WTC11 (cell line): ENCODE results near the gene RRBP1. TPM values are rescaled to one million over a fixed set of nuclear protein-coding genes. Genes with fewer than 3 reads are reported as not detected.

ENCODE experiments used
- ATAC-seq: fragments of 200-7000 bp; cut with Tn5 transposase; 2 replicates; pipeline ENCODE4 v1.10.0; 2021; ENCODE audit warnings: mild to moderate bottlenecking, moderate library complexity
- CTCF ChIA-PET: fragments of 300-600 bp; sonication (Branson Sonifier 250); formaldehyde crosslinking; loops from one replicate; lab custom pipeline; 2021; ENCODE audit warnings: antibody characterized with exemption; lab: Charles Lee
- POLR2A ChIA-PET: fragments of 350-600 bp; sonication (Branson Sonifier 250); formaldehyde crosslinking; loops from one replicate; lab custom pipeline; 2021; ENCODE audit warnings: antibody characterized with exemption; lab: Charles Lee
- DNase-seq: peaks from one replicate; pipeline ENCODE4 v3.0.0; 2021; ENCODE audit warnings: low spot score
- H3K27ac Mint-ChIP-seq: 2 replicates; pipeline ENCODE4 v1.8.0; 2021; ENCODE audit warnings: mixed read lengths
- H3K27me3 Mint-ChIP-seq: 2 replicates; pipeline ENCODE4 v1.8.0; 2021; ENCODE audit warnings: low read depth, mild to moderate bottlenecking, moderate library complexity, mixed read lengths
- H3K36me3 Mint-ChIP-seq: 2 replicates; pipeline ENCODE4 v1.8.0; 2021; ENCODE audit warnings: mixed read lengths
- H3K4me1 Mint-ChIP-seq: 2 replicates; pipeline ENCODE4 v1.8.0; 2022; ENCODE audit warnings: mixed read lengths
- H3K4me3 Mint-ChIP-seq: 2 replicates; pipeline ENCODE4 v1.8.0; 2021; ENCODE audit warnings: mild to moderate bottlenecking, moderate library complexity, mixed read lengths
- H3K9me3 Mint-ChIP-seq: 2 replicates; pipeline ENCODE4 v1.8.0; 2021; ENCODE audit warnings: mixed read lengths
- AFF4 ChIP-seq: sonication (generic); formaldehyde crosslinking; IDR thresholded peaks from 2 replicates; pipeline ENCODE4 v1.8.1; 2023; ENCODE audit warnings: mild to moderate bottlenecking, missing genetic modification reagents, borderline replicate concordance
- ATF1 ChIP-seq: sonication (generic); formaldehyde crosslinking; IDR thresholded peaks from 2 replicates; pipeline ENCODE4 v1.8.1; 2023; ENCODE audit warnings: mild to moderate bottlenecking, moderate library complexity, missing genetic modification reagents
- CBFB ChIP-seq: sonication (generic); formaldehyde crosslinking; IDR thresholded peaks from 2 replicates; pipeline ENCODE4 v1.8.1; 2022; ENCODE audit warnings: mild to moderate bottlenecking, low read depth, missing genetic modification reagents
- CDX4 ChIP-seq: fragments of 250-450 bp; sonication (Bioruptor Pico); IDR thresholded peaks from 2 replicates; pipeline ENCODE4 v1.9.0; 2021; ENCODE audit warnings: moderate library complexity, mild to moderate bottlenecking, inconsistent platforms, borderline replicate concordance
- FOXP1 ChIP-seq: sonication (generic); formaldehyde crosslinking; IDR thresholded peaks from 2 replicates; pipeline ENCODE4 v1.8.0; 2022; ENCODE audit warnings: missing genetic modification reagents, mild to moderate bottlenecking, moderate library complexity, borderline replicate concordance
- FOXP4 ChIP-seq: sonication (generic); formaldehyde crosslinking; IDR thresholded peaks from 2 replicates; pipeline ENCODE4 v1.8.0; 2022; ENCODE audit warnings: mild to moderate bottlenecking, missing genetic modification reagents
- GABPB1 ChIP-seq: sonication (generic); formaldehyde crosslinking; IDR thresholded peaks from 2 replicates; pipeline ENCODE4 v1.8.1; 2023; ENCODE audit warnings: mild to moderate bottlenecking, missing genetic modification reagents
- KAT7 ChIP-seq: sonication (generic); formaldehyde crosslinking; IDR thresholded peaks from 2 replicates; pipeline ENCODE4 v1.8.1; 2023; ENCODE audit warnings: missing genetic modification reagents, mild to moderate bottlenecking, borderline replicate concordance
- MXD4 ChIP-seq: fragments of 250-450 bp; sonication (Bioruptor Pico); IDR thresholded peaks from 2 replicates; pipeline ENCODE4 v1.8.0; 2021; ENCODE audit warnings: mild to moderate bottlenecking, moderate library complexity, borderline replicate concordance
- MYBL2 ChIP-seq: sonication (generic); formaldehyde crosslinking; IDR thresholded peaks from 2 replicates; pipeline ENCODE4 v1.8.1; 2023; ENCODE audit warnings: mild to moderate bottlenecking, moderate library complexity, missing genetic modification reagents
- NR2C2 ChIP-seq: sonication (generic); formaldehyde crosslinking; IDR thresholded peaks from 2 replicates; pipeline ENCODE4 v1.8.0; 2022; ENCODE audit warnings: mild to moderate bottlenecking, missing genetic modification reagents
- RORB ChIP-seq: fragments of 250-450 bp; sonication (Bioruptor Pico); IDR thresholded peaks from 2 replicates; pipeline ENCODE4 v1.9.0; 2021; ENCODE audit warnings: mild to moderate bottlenecking
- TEAD4 ChIP-seq: sonication (generic); formaldehyde crosslinking; IDR thresholded peaks from 2 replicates; pipeline ENCODE4 v1.8.0; 2022; ENCODE audit warnings: mild to moderate bottlenecking, missing genetic modification reagents
- ZMAT4 ChIP-seq: fragments of 250-450 bp; sonication (Bioruptor Pico); IDR thresholded peaks from 2 replicates; pipeline ENCODE4 v1.9.0; 2021; ENCODE audit warnings: mild to moderate bottlenecking
- ZNF396 ChIP-seq: fragments of 250-450 bp; sonication (Bioruptor Pico); IDR thresholded peaks from 2 replicates; pipeline ENCODE4 v1.8.0; 2021; ENCODE audit warnings: mild to moderate bottlenecking, moderate library complexity, borderline replicate concordance
- ZNF512 ChIP-seq: sonication (generic); formaldehyde crosslinking; IDR thresholded peaks from 2 replicates; pipeline ENCODE4 v1.8.1; 2022; ENCODE audit warnings: missing genetic modification reagents, borderline replicate concordance
- ZSCAN18 ChIP-seq: fragments of 250-450 bp; sonication (Bioruptor Pico); IDR thresholded peaks from 2 replicates; pipeline ENCODE4 v2.1.2; 2022; ENCODE audit warnings: mild to moderate bottlenecking, moderate library complexity
- total RNA-seq: library from RNA; stranded (reverse); gene quantifications from 3 replicates; pipeline ENCODE4 v1.2.3, GENCODE V29; 2021
- TF ChIP-seq, protein P1 (sequence below): sonication (generic); formaldehyde crosslinking; IDR thresholded peaks from 2 replicates; pipeline ENCODE4 v1.8.0; 2022; ENCODE audit warnings: mild to moderate bottlenecking, missing genetic modification reagents

RRBP1 gene
- total RNA-seq, 1 experiment from 2014 or later: 171 TPM

- peaks cover 23% of the 10 kb centered on the region for H3K4me1 Mint-ChIP-seq
- H3K9me3 Mint-ChIP-seq: no peaks in the 10 kb centered on the region
- ChIA-PET POLR2A (interaction anchor here (1.3 kb wide), 1 partner anchor 36 kb away, joined by 3 read pairs; the partner anchor contains the start of gene DSTN), CTCF (interaction anchor here (1.1 to 1.4 kb wide), 3 partner anchors 11 to 43 kb away, joined by 3 to 5 read pairs (median 4); no protein-coding TSS in a partner anchor)
- DNase-seq: no peak
- H3K4me3 Mint-ChIP-seq: no peak overlapping the region
- no peaks in the 10 kb centered on the region for H3K27me3 Mint-ChIP-seq
- peaks cover 5% of the 10 kb centered on the region; the same call in 1 of the 2 replicates for H3K36me3 Mint-ChIP-seq
- ATAC-seq: no peak
- TF ChIP-seq RORB (CRISPR knock-in tag): no peak
- no peak for TF ChIP-seq TEAD4
- no peak for TF ChIP-seq MYBL2 (CRISPR knock-in tag)
- no peak for TF ChIP-seq ZMAT4 (CRISPR knock-in tag)
- TF ChIP-seq ZSCAN18 (CRISPR knock-in tag): no peak
- no peak for TF ChIP-seq KAT7 (CRISPR knock-in tag)
- no peak for TF ChIP-seq CDX4 (CRISPR knock-in tag)
- no peak for TF ChIP-seq CBFB (CRISPR knock-in tag)
- no peak for TF ChIP-seq FOXP1 (CRISPR knock-in tag)
- H3K27ac Mint-ChIP-seq: no peak overlapping the region
These were observed 76.0 kb downstream of the RRBP1 start for GRCh38 chr20:17606001-17606400.

DNA sequence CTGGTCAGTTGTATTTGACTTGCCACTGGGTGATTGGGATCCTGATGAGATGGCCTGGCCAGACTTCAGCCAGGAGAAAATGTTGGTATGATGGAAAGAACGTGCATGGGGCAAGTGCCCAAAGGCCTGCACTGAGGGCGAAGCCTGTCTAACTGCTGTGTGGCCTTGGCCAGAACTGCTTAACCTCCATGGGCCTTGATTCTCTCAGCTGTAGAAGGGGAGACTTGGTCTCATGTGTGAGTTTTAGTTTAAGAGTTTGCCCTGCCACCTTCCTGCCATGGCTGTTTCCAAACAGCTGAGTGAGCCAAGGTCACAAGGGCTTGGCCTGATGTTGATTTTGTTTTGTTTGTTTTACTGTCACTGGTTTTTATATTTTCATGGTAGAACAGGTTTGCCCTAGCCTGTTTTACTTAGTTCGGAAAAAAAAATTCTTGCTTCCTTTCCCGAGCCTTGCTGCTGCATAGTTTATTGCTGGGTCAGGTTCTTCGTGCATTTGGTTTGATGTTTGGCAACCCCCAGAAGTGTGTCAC lies 76.8 kb downstream of the RRBP1 start:
- ChIA-PET CTCF (interaction anchor here (0.6 to 1.1 kb wide), 3 partner anchors 11 to 13 kb away, joined by 3 to 5 read pairs (median 4); no protein-coding TSS in a partner anchor), POLR2A (no interaction called here)
- H3K9me3 Mint-ChIP-seq: no peaks in the 10 kb centered on the region
- H3K27ac Mint-ChIP-seq: peak overlapping the region; percentile 38
- H3K36me3 Mint-ChIP-seq: peaks cover 5% of the 10 kb centered on the region; the same call in 1 of the 2 replicates
- H3K27me3 Mint-ChIP-seq: no peaks in the 10 kb centered on the region
- H3K4me3 Mint-ChIP-seq: no peak overlapping the region
- H3K4me1 Mint-ChIP-seq: peaks cover 29% of the 10 kb centered on the region
- no peak for DNase-seq
- ATAC-seq: no peak
- TF ChIP-seq, protein P1, sequence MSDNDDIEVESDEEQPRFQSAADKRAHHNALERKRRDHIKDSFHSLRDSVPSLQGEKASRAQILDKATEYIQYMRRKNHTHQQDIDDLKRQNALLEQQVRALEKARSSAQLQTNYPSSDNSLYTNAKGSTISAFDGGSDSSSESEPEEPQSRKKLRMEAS (CRISPR knock-in tag): no peak
- 0 out of 2 replicates have a peak, but pooled peaks have one; percentile 8 for TF ChIP-seq GABPB1 (CRISPR knock-in tag)

GRCh38 chr20:17602493-17602892 lies 79.5 kb downstream of the RRBP1 start:
- Mint-ChIP-seq H3K9me3 (no peaks in the 10 kb centered on the region), H3K4me1 (peaks cover 34% of the 10 kb centered on the region), H3K27me3 (no peaks in the 10 kb centered on the region), H3K4me3 (no peak overlapping the region), H3K27ac (no peak overlapping the region; the same call in 1 of the 2 replicates), H3K36me3 (peaks cover 5% of the 10 kb centered on the region; the same call in 1 of the 2 replicates)
- ATAC-seq: peak; percentile 60
- CTCF ChIA-PET: interaction anchor here (0.6 to 2.5 kb wide), 12 partner anchors 8 to 337 kb away, joined by 3 to 12 read pairs (median 5); partner anchors contain the start of gene DSTN
- DNase-seq: no peak
- POLR2A ChIA-PET: interaction anchor here (1.0 to 1.4 kb wide), 2 partner anchors 31 to 33 kb away, joined by 4 read pairs; partner anchors contain the start of gene DSTN
- TF ChIP-seq NR2C2 (CRISPR knock-in tag): no peak
- TF ChIP-seq ZSCAN18 (CRISPR knock-in tag): no peak
- no peak for TF ChIP-seq FOXP4 (CRISPR knock-in tag)
- no peak for TF ChIP-seq FOXP1 (CRISPR knock-in tag)
- TF ChIP-seq AFF4 (CRISPR knock-in tag): no peak
- no peak for TF ChIP-seq MXD4 (CRISPR knock-in tag)
- no peak for TF ChIP-seq ZNF512
- TF ChIP-seq ZNF396: no peak
- no peak for TF ChIP-seq ATF1 (CRISPR knock-in tag)
